GM18870 (cell line): Measurements from ENCODE around the gene ATP6V0D1.
"Not testable (repeated sequence)": the region's sequence is repeated elsewhere in the genome, so short reads cannot be mapped to it uniquely, and the experiment has no call there.

Experiments
- ATAC-seq: cut with Tn5 transposase; IDR thresholded peaks from one replicate; pipeline ENCODE4 v1.9.1; 2021; ENCODE audit warnings: moderate library complexity; ENCODE audit not compliant: unreplicated experiment

The ATP6V0D1 gene

DNA sequence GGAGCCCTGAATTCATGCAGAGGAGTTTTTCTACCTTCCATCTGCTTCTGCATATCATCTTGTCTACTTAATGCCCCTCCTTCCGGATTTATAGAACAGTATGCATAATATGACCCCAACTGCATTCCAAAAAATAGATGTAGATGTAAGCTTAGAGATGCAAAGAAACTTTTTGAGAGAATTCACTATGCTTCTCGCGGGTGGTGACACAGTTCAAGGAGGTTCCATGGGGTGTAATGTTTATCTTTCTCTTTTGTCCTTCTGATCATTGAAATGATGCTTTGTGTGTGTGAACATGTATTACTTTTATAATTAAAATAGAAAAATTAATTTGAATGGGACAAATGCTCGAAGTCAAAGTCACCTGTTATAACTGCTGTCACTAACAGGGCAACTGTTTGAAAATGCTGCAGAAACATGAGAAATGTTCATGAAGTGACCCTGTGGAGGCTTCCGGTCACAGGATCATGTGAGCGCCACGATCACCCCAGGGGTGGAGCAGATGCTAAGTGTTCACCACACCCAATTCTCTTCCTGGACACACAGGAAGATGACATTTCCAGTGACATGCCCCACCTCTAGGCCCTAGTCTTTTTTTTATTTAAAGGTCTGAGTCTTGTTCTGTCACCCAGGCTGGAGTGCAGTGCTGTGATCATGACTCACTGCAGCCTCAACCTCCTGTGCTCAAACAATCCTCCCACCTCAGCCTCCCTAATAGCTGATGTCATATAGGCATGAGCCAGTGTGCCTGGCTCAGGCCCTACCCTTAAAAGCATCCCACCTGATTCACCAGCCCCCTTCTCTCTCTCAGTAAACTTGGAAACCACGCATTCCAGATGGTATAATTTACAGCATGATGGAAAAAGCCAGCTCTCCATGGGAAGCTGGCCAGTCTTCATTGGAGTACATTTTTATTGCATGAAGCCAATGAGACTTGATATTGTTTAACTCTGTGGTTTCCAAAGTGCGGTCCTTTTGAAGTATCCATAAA is 23.4 kb upstream of the ATP6V0D1 start:
- ATAC-seq, result no peak

DNA sequence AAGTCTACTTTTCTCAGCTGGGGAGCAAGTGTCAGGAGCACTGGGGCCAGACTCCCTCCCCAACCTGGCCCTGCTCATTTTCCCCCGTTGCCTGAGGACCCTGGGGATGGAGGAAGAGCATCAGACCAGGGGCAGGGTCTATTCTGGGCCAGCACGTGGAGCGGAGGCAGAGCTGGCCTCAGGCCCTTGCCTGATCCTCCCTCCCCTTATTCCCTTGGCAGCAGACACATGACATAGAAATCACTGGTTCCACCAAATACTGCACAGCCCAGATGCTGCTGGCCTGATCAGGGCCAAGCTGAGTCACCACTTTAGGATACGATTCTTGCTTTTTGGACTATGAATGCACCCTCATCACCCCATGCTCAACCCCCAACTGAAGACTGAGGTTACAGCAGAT is 18.1 kb upstream of the ATP6V0D1 start:
- no peak for ATAC-seq

DNA sequence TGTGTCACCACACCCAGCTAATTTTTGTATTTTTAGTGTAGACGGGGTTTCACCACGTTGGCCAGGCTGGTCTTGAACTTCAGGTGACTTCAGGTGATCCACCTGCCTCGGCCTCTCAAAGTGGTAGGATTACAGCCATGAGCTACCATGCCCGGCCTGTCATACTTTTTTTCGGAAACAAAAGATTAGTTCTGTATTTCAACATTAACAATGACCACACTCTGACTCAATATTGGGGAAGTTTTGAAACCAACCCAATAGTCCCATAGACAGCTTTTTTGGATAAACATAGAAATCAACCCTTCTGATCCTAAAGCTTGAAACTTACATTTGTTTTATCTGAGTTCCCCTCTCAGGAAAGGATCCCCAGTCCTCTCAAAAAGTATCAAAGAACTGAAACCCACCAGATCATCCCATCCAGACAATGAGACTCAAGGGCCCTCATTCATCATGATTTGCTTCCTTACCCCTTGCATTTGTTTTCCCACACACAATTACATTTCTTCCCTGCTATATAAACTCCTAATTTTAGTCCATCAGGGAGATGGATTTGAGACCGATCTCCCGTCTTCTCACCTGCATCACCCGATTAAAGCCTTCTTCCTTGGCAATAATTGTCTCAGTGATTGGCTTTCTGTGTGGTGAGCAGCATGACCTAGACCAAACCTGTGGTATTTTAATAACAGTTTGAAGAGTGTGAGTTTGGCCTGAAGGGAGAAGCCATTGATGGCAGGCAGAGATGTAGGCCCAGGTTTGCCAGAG is 9.6 kb upstream of the ATP6V0D1 start:
- no peak for ATAC-seq

DNA sequence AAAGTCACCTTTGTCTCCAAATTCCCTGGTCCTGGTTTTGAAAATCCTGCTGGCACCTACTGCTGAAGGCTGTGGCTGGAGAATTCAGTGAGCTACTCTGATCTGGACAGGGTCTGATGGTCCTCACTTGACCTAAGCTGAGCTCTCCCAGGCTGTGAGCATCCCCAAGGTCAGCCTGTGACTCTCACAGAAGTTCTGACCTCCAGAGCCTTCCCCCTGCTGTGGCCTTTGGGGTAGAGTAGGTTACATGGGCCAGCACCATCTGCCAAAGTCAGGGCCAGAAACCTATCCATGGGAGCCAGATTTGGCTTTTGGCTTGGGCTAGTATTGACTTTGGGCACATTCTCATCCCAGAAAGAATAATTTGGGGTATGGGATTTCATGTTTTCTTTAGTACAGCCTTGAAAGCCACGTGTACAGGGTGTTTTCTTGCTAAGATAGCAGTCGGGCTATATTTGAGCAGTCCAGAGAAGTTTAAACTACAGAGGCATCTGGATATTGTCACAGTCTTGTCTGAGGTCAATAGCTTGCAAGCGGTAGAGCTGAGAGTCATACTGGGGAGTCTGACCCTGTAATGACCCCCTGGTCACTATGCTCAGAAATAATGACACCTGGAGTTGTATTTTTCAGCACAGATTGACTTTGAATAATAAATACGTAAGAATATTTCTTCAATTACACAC is 8.6 kb upstream of the ATP6V0D1 start:
- no peak for ATAC-seq

DNA sequence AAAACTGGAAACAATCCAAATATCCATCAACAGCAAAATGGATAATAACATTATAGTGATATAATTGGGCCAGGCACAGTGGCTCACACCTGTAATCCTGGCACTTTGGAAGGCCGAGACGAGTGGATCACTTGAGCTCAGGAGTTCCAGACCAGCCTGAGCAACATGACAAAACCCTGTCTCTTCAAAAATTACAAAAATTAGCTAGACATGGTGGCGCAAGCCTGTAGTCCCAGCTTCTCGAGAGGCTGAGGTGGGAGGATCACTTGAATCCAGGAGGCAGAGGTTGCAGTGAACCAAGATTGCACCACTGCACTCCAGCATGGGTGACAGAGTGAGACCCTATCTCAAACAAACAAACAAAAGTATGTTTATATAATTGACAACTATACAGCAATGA is 6.6 kb upstream of the ATP6V0D1 start:
- not testable (repeated sequence) for ATAC-seq

DNA sequence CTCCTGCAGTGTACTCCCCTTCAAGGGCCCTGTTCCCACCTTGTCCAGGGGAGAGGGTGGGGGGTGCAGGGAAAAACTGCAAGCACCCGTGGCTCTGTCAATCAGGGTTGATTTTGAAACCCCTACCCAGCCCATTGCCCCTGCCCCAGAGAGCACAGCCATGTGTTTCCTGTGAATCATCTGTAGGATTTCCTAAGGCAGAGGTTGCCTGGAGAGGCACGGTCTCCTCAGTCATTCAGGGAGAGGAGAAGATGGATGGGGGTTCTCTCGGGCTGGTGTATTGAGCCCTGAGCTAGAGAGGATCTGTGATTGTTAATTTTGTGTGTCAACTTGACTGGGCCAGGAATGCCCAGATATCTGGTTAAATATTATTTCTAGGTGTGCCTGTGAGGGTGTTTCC is 5.8 kb upstream of the ATP6V0D1 start:
- ATAC-seq, result no peak

DNA sequence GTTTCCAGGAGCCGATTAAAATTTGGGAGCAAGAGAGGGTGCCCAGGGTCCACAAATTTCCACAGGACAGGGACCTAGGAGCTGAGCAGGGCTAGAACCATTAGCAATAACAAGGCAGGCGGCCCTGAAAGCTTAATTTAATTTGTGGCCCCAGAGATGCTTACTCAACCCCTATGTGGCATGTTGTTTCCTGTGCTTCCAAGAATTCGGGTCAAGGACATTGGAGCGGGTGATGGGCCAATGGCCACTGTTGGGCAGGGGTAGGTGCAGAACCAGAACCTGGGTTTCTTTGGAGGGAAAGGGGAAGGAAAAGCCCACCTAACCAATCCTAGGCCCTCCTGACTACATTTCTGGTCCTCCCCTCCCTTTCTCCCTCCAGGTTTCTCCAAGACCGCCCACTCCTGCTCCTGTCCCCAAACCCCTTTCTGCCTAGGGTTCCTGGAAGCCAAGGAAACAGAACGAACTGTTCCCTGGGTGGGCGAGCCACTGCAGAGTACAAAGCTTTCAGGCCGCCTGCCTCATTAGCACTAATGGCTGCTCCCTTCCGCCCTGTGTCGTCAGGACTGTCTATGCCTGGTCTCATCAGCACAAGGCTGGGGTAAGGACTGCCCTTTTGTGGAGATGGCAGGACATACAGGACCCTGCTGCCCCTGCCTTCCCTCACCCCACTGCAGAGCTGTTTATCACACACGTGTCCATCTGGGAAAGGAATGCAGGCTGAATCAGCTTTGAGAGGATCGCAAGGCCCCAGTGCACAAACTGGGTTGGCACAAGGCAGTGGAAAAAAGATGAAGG is 3.0 kb upstream of the ATP6V0D1 start:
- ATAC-seq, result no peak

DNA sequence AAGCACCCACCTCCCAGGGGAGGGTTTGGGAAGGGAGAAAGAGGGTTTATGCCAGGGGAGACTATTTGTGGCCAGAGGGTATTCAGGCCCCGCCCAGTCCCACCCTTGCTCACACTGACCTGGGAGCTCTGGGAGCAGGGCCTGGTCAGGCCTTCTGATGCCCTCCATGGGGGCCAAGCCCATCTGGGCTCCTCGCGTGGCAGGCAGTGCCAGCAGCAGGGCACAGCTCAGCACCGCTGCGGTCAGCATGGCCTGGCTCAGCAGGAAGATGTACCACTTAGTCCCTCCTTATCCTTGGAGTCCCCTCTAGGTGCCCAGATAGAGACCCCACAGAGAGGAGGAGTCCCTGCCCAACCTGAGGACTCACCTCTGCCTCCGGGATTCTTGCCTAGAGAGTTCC is 2.2 kb upstream of the ATP6V0D1 start, which contains the start of gene AGRP:
AGRP (minus strand) TSS at position 398 of the 400 bp plus-strand sequence; CDS start at position 249, 149 bp downstream.
- no peak for ATAC-seq

DNA sequence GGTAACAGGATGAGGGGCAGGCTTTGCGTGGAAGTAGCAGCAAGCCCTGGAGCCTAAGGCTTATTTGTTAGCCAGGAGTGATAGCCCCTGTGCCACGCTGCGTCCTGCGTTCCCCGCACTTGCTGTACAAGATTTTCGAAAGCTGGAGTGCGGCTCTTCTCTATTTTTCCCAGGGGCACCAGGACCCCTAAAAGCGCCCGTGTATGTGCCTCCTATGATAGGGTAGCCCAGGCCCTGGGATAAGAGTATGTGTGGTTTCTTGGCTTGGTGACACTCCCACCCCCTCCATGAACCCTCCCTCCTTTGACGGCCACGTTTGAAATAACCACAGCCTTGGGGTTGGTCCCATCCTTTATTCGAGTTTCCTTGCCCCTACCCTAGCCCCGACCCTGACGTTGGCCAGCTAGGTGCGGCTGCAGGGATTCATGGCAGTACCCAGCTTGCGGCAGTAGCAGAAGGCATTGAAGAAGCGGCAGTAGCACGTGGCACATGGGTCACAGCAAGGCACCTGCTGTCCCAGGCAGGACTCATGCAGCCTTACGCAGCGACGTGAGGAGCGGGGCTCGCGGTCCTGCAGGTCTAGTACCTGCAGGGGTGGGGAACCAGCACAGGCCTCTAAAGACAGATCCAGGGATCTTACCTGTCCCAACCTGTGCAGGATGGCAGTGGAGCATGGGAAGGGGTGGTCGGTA is 1.4 kb upstream of the ATP6V0D1 start:
- ATAC-seq, result no peak

DNA sequence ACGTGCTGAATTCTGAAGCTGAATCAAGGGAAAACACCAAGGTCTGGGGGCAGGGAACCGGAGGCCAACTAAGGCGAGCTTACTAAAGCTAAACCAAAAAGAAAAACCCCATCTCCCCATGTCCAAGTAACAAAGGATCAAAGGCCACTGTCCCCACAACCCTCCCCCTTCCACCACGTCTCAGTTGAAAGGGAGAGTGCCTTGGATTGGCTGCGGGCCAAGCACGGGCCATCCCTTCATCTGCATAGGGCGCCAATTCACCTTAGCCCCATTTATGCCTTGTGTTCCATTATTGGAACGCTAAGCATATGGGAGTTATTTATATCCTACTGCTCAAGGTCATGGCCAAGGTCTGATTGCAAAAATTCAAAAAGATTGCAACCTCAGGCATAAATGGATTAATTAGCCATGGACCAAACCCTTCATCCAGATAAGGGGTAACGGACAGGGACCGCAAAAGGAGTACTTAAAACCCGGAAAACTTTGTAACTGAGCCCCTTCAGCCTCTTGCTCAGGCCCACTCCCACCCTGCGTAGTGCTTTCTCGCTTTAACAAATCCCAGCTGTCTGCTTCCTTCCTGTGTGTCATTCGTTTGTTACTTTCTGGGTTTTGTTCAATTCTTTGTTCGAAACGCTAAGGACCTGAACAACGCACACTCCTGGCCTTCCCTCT is 740 bp upstream of the ATP6V0D1 start:
- no peak for ATAC-seq

DNA sequence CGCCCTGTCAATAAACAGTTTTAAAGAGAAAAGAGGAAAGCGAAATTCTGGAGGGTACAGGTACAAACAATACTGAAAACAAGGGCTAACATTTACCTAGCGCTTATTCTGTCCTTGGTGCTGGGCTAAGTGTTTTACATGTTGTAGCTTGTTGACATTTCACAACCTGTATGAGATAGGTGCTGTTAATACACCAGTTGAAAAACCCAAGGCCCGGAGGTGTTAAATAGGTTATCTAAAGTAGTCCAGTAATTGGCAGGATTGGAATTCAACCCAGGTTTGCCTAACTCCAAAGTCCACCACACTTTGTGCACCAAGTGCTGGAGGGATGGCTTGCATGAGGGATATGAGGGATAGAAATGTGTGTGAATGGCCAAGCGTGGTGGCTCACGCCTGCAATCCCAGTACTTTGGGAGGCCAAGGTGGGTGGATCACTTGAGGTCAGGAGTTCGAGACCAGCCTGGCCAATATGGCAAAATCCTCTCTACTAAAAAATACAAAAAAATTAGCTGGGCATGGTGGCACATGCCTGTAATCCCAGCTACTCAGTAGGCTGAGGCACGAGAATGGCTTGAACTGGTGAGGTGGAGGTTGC is 2.9 kb downstream of the ATP6V0D1 start:
- ATAC-seq, result no peak

DNA sequence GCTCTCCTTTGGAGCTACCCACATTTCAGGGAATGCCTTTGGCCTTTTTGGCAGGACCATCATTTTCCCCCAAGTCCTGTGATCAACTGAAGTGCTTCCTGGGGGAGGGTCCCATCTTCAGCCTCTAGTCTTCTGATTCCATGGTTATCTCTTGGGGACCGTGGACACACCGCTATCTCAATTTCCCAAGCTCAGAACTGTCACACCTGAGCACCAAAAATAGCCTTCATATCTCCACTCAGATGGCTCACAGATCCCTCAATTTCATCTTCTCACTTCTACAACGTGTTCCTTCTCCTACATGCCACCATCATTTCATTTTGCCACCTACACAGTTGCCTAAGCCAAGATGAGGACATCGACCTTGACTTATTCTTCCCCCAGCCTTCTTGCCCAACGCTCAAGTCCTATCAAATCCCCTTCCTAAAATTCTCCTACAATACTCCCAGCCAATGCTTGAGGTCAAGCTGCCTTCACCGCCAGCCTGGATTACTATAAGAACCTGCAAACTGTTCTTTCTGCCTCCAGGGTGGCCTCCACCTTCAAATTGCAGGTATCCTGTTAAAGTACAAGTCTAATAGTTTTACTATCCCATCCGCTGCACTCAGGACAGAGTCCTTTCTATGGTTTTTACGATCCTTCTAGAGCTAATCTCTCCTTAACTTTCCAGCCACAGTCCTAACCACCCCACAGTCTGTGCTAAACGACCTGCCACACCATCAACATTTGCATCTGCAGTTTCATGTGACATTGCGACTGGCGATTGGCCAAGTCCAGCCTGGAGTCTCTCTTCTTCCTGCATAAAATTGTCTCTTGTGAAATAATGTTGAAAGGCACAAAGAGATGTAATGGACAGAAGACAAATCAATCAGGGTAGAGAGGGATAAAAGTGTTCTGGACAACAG is 6.2 kb downstream of the ATP6V0D1 start:
- no peak for ATAC-seq

DNA sequence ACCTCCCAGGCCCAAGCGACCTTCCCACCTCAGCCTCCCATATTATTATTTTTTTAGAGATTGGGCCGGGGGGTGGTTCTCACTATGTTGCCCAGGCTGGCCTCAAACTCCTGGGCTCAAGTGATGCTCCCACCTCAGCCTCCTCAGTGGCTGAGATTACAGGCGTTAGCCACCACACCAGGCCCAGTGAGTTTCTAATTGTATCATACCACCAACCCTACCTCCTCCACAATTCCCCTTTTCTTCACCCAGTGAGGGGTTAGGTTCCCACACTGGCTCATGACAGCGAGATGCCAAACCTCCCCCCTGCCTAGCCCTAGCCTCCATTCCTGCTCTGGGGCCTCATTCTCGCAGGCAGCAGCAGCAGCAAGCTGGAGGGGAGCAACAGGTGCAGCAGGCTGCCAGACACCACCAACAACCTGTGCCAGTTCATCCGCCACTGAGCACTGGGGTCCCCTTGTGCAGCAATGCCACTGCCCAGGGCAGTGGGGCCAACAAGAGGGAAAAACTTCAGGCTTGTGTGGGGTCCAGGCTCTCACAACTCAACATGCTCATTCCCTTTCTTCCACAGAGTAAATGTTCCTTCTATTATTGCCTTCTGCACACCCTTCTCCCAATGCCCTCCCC is 9.1 kb downstream of the ATP6V0D1 start:
- no peak for ATAC-seq

DNA sequence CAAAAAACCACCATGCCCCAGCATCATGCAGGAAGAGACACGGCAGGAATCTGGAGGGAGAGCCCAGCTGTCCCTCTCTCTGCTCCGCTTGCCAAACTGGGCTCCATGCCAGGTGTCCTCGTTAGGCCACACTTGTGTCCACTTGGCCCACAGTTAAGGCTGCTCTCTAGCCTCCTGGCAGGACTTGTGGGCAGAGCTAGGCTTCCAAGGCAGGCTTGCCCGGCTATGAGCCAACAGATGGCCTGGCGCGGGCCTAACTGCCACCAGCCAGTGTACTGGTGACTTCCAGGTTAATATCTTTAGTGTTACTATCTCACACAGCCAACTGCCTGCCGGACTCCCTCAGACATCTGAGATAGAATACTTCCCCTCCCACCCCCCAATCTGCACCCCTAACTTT is 10.6 kb downstream of the ATP6V0D1 start:
- no peak for ATAC-seq

DNA sequence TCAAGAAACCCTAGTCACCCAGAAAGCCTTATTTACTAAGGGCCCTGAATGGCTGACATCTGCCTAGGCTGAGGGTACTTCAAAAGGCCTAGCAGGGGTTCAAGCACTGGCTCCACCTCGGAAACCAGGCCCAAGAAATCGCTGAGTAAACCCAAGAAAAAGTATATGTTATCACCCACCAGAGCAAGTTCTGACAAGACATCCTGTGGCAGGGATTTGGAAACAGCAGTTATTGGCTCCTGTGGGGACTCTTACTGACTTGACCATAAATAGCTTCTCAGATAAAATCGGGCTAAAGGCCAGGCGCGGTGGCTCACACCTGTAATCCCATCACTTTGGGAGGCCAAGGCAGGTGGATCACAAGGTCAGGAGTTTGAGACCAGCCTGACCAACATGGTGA is 12.2 kb downstream of the ATP6V0D1 start:
- no peak for ATAC-seq

DNA sequence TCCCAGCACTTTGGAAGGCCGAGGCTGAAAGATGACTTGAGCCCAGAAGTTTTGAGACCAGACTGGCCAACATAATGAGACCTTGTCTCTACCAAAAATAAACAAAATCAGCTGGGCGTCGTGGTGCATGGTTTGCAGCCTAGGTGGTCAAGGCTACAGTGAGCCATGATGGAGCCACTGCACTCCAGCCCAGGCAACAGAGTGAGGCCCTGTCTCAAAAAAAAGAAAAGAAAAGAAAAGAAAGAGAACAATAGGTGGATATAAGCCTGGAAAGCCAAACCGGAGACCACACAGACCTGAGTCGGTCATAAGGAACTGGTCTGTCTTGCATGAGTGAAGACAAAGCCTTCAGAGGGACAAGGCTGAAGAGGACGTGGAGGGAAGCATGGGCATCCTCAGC is 14.4 kb downstream of the ATP6V0D1 start:
- no peak for ATAC-seq

DNA sequence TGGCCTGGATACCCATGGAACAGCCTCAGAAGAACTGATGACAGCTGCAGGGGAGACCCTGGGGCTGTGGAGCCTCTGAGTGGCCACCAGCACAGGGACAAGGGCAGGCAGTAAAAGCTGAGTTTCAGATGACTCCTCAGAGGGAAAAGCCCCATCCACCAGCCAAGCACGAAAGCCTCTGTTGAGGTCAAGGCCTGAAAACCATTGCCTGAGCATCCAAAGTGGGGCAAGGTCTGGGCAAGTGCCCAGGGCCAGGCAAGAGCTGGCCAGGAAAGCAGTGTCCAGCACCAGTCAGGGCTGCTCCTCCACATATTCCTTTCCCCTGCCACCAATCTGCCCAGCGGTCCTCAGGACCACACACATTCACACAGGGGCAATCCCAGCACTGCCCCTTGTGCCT is 16.4 kb downstream of the ATP6V0D1 start:
- ATAC-seq, result no peak

DNA sequence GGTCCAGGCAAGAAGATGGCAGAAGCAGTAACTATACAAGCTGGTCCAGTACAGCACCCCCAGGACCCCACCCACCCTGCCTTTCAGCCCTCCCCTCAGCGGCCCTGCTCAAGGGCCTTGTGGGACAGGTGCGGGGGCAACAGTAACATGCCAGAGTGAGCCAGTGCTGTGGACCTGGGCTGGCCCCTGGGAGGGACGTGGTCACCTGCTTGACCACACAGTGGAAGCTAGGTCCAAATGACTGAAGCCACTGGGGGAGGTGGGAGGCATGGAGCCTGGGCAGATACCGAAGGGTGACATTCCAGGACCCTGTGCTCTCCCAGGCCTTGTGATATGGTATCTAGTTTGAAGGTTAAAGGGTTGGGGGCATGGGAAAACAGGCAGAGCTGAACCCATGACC is 17.3 kb downstream of the ATP6V0D1 start:
- ATAC-seq, result no peak
